Measurements from ENCODE around the gene ANKS1B.

Gene ANKS1B

DNA sequence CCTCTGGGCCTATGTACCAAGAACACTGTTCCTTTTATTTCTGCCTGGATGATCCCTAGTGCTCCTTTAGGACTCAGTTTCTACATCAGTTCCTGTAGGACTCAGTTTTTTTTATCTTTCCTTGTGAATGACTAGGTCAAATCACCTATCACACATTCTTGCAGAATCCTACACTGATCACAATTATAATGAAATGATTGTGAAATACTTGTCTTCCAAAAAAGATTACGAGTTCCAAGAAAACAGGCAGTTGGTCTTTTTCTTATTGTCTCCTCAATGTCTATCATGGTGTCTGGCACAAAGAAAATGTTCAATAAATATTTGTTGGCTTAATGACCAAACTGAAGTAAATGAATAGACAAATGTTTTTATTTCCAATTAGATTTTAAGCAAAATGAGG lies 432.7 kb downstream of the ANKS1B start:
- no peak for DNase-seq

DNA sequence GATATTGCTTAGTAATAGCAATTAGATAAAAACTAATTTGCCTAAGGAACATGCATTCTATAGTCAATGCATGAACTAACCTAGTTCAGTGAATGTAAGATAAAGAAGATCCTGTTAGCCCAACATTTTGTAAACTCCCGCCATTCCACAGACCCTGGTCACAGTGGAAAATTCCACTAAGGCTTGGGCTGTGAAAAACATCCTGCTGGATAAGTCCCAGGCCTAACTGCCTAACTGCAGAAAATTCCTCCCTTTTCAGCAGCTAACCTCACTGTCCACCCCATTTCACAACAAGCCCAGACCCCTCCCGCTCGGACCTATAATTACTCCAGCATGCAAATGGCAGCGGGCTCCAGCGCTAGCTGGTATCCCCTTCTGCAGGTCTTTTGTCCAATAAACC lies 435.1 kb downstream of the ANKS1B start:
- DNase-seq = no peak

DNA sequence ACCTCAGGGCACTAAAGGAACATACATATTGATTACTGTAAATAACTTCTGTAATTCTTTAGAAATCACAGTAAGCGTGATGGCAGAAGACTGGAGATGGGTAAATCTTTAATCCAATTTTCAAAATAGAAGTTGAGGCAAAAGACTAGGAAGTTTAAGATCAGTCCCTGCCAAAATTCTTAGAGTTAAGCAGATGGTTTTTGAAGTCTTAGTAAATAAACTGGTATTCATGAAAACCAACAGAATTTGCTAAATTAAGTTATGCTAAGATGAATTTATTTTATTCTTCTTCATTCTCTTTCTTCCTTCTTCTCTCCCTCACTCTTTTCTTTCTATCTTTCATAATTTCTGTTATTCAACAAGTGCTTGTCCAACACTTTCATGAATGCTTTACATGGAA lies 435.5 kb downstream of the ANKS1B start:
- DNase-seq = no peak

- DNase-seq = no peak
Observed at GRCh38 chr12:99544457-99544856, 440.3 kb downstream of the ANKS1B start.

DNA sequence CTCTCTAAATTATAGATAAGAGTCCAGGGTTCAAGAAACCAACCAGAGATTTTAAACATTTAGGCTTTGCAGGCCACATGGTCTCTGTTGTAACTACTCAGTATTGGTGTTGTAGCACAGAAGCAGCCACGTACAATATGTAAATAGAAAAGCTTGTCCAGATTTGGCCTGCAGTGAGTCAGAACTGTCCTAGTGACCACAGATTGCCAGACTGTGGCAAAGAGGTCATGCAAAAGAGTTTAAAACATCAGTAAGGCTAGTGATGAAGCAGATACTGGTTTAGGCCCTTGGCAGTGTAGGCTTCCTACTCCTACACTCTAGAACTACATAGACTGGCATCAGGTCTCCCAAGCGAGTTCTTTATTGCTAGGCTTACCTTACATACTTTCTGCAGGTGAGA lies 454.8 kb downstream of the ANKS1B start:
- DNase-seq = no peak

GRCh38 chr12:99528478-99528877 lies 456.3 kb downstream of the ANKS1B start:
- DNase-seq = no peak

GRCh38 chr12:99523853-99524252 lies 460.9 kb downstream of the ANKS1B start:
- DNase-seq = no peak

GRCh38 chr12:99522456-99522855 lies 462.3 kb downstream of the ANKS1B start:
- no peak for DNase-seq

DNA sequence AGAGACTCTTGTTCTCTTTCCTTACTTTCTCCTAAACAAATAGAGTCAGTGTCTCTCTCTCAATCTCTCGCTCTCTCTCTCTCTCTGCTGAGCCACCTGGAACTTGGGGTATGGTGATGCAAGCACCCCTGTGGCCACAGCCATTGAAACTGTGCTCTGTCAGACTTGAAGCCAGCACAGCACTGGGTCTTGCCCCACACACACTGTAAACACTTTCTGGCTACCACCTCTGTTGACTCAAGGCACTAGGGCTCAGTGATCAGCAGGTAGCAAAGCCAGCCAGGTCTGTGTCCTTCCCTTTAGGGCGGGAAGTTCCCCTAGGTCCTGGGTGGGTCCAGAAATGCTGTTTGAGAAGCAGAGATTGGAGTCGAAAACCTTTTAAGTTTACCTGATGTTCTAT lies 463.1 kb downstream of the ANKS1B start:
- DNase-seq = no peak

GRCh38 chr12:99513066-99513465 lies 471.7 kb downstream of the ANKS1B start:
- DNase-seq = no peak

DNA sequence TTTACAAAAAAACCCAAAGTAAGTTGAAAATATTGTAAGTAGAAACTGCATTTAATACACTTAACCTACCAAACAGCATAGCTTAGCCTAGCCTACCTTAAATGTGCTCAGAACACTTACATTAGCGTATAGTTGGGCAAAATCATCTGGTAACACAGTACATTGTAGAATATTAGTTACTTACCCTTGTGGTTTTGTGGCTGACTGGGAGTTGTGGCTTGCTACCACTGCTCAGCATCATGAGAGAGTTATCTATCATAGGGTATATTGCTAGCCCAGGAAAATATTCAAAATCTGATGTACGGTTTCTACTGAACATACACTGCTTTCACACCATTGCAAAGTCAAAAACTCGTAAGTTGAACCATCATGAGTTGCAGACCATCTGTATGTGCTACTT lies 478.9 kb downstream of the ANKS1B start:
- DNase-seq = no peak

DNA sequence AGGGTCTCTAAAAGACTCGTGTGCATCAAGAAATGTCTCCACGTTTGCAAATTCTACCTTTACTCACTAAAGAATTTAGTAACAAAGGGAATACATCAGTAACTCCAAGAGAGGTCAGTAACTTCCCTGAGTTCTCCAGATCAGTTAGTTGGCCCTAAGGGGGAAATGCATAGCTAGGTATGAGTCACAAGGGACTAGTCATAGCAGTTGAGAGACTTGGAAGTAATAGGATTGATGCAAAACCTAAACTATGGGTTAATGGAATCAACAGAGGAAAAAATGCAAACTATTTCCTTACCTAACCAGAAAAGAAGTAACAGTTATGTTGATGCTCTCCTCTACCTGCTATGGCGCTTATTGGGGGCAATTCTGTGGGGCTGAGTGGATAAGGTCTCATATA lies 486.0 kb downstream of the ANKS1B start:
- DNase-seq = no peak

- DNase-seq = no peak
Observed at GRCh38 chr12:99495799-99496198, 488.9 kb downstream of the ANKS1B start.

- DNase-seq = no peak
Observed at GRCh38 chr12:99493197-99493596, 491.5 kb downstream of the ANKS1B start.

DNA sequence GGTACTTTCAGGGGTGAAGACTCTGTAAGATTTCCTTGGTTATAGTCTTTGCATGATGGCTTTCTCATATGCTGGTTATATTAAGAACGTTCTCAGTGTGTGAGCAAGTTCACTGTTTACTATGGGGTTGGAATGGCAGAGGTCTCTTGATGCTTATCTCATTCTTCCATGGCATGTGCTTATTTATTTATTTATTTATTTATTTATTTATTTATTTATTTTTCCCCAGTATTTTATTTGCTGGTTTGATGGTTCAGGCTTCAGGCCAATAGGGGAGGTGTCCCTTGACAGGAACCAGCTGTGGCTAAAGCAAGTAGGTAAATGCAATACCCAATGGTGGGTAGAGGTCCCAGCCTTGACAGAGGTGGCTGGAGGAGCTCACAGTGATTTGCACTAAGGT lies 498.5 kb downstream of the ANKS1B start:
- DNase-seq = no peak

GRCh38 chr12:99479149-99479548 lies 505.6 kb downstream of the ANKS1B start:
- no peak for DNase-seq

DNA sequence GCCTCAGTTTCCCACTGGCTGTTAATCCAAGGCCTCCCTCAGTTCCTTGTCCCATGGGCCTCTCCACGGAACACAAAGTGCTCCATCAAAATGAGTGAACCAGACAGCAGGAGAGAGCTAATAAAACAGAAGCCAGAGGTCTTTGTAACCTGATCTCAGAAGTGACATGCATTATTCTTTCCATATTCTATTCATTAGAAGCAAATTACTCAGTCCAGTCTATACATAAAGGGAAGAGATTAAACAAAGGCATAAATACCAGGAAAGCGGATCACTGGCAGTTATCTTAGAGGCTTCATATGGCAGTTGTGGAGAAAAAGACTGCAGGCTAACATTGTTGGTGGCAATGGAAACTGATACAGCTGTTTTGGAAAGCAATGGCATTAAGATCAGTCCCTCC lies 507.8 kb downstream of the ANKS1B start:
- no peak for DNase-seq

DNA sequence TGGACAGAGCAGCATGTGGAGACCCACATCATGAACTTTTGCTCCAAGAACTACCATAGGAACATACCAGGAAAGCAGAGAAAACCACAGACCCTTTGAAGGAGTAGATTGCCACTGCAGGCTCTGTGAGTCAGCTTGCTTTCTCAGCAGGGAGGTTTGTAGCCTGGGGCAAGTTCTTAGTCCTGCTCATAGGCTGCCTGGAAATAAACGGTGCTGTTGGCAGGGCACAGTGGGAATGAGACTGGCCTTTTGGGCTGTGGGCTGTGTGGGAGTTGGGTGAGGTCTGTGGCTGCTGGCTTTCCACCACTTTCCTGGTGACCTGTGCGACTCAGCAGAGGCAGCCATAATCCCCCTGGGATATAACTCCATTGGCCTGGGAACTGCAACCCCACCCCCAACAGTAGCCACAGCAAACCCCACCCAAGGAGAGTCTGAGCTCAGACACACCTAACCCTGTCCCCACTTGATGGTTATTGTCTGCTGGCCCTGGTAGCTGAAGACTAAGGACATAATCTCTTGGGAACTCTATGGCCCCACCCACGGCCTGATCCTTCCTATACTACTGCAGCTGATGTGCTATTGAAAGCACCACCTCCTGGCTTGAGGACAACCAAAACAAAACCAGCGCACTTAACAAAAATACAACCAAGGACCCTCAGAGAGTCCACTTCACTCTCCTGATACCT lies 529.2 kb downstream of the ANKS1B start:
- no peak for DNase-seq

DNA sequence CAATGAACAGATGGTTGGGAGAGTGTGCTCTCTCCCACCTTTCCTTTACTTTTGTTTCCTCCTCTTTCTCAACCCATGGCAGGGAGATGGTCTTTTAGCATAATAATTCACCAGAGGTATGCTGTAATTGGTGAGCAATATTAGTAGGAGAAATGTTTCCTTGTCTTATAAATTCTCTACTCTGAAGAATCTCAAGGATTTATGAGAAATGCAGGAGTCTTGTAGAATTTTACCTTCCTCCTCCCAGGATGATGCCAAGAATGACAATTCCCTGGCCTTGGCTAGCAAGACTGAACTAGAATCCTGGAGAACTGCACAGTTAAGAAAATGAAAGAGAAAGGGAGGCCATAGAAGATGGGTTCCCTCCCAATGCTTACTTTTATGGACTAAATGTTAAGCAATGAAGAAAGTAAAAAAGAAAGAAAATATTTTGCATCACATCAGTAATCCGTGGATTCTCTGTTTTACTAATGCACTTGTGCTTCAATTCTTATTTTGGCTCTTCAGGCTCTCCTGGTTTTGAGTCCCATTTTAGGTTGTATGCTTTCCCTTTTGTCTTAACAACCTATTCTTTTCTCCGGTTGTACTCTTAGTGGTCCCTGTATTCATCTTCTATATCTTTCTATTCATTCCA lies 530.1 kb downstream of the ANKS1B start:
- no peak for DNase-seq

- DNase-seq = no peak
Observed at GRCh38 chr12:99453836-99454538, 530.7 kb downstream of the ANKS1B start.

DNA sequence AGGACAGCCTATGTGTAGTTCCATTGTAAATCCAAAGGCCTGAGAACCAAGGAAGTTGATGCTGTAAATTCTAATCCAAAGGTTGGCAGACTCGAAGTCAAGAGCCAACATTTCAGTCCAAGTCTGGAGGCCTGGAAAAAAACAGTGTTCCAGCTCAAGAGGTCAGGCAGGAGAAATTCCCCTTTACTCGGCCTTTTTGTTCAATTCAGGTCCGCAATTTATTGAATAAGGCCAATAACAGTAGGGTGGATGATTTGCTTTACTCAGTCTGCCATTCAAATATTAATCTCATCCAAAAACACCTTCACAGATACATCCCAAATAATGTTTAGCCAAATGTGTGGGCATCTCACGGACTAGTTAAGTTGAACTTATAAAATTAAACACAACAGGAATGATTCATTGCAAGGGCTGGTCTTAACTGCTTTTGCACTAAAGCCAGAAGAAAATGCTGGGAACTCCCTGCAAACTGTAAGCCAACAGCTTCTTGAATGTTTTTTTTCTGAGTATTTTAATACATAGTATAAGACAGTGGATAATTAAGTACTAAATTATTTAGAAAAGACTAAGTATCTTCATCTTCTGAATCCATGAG lies 534.6 kb downstream of the ANKS1B start:
- DNase-seq = no peak

DNA sequence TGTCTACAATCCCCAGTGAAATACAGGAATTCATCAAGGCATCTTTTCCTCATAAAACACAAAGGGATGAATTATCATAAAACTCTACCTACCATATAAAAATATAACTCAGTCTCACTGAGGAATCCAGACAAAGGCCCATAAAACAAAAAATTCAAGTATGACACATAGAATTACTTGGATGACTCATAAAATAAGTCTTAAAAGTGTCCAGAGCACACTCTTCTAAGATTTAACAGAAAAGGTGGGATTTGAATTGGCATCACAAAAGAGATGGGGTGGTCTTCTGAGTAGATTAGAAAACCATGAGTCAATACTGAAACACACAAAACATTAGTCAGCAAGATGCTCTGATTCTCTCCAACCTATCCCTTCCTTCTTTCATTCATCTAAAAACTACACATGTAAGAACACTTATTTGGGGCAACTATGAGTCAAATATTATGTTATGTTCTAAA lies 539.8 kb downstream of the ANKS1B start:
- no peak for DNase-seq

- DNase-seq = no peak
Observed at GRCh38 chr12:99442758-99443157, 542.0 kb downstream of the ANKS1B start.

GRCh38 chr12:99439399-99439798 lies 545.3 kb downstream of the ANKS1B start:
- no peak for DNase-seq
